GM19397 (cell line): ENCODE measurements around the gene HOXD10.

ENCODE experiments used
- ATAC-seq: cut with Tn5 transposase; IDR thresholded peaks from one replicate; pipeline ENCODE4 v1.9.1; 2021; ENCODE audit warnings: mild to moderate bottlenecking, moderate library complexity; ENCODE audit not compliant: unreplicated experiment

HOXD10 gene

DNA sequence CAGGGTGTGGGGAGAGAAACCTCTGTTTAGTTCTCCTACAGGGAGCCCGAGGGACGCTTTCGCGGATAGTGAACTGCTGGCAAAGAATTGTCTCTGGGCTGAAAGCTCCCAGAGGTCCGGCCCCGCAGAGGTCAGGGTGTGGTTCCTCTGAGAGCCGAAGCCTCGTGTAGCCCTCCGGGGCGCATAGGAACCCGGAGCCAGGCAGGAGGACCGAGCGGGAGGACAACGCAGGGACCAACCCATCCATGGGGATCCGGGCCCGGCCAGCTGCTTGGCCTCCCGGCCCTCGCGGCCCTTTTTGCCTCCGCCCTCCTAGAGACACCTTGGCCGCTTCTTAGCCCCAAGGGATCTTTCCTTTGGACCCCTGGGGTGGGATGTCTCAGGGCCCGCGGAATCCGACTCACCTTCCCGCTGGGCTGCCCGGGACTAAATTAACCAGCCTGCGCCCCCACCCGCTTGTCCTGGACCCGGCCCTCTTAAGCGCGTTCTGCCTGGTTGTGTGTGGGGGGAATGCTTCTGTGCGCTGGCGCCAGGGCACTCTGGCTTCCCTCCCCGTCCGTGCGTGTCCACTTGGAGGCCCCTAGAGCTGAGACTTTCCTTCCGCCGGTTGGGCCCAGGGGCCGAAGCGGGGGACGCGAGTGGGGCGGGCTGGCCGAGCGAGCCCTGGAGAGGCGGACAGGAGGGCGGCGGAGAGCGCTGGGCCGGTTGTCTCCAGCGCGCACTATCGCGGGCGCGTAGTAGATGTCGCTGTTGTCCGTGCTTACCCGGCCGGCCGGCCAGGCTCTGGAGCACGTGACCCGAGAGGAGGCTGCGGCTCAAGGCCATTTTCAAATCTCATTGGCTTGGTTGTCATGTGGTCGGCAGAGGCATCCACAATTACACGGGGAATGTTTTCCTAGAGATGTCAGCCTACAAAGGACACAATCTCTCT, at the start of gene HOXD10:
HOXD10 (plus strand) TSS at position 896 of the 931 bp plus-strand sequence. CDS start 56 bp downstream, outside the sequence.
- ATAC-seq, result no peak

DNA sequence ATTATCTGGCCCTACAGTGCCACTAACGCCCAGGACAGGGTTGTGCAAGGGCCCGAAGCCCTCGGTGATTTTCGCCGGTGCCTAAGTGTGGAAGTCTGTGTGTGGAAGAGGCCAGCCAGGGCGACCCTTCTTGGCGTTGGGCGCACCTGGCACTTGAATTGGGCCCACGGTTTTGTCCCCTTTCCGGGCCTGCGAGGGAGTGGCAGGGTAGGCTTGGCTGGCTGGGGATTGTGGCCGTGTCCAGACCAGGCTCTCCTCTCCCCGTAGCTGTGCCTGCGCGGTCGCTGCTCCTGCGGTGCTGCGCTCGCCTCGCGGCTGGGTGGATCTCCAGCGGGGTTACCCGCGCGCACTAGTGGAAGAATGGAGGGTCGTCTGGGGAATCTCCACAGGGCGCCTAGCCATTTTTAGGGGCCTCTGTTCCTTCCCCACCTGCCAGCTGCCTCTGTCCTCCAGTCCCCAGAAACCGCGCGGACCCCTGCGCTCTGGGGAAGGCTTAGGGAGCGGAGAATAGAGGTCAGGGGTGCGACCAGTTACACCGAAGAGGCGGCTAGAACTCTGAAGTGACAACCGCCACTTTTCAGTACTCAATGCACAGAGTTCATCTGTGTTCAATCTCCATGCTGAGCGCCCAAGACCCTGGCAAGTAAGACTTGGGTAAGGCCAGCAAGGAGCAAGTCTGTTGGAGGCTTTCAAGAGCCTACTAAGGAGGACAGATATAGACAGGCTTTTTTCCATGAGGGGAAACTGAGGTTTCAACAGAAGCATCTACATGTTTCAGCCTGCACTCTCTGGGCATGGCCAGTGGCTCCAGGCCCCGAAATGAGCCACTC, 48.8 kb upstream of the HOXD10 start:
- ATAC-seq, result no peak

DNA sequence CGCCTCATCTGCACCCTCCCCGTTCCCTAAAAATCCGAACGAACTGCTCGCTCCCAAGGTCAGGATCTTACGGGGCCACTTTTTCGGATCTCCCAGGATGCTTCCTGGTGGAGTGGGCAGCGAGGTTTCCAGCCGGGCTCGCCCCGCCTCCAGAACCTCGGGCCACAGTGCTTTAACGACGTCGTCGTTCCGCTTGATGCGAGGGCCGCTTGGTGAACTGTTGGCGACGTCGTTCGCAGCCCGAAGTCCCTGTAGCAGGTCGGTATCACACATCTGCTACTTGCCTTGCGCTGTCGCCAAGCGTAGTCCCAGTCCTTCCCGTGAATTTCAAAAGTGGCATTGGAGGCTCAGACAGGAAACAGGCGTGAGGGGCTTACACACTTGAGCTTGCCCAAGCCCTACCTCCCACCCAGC, 48.2 kb upstream of the HOXD10 start:
- ATAC-seq, result no peak

DNA sequence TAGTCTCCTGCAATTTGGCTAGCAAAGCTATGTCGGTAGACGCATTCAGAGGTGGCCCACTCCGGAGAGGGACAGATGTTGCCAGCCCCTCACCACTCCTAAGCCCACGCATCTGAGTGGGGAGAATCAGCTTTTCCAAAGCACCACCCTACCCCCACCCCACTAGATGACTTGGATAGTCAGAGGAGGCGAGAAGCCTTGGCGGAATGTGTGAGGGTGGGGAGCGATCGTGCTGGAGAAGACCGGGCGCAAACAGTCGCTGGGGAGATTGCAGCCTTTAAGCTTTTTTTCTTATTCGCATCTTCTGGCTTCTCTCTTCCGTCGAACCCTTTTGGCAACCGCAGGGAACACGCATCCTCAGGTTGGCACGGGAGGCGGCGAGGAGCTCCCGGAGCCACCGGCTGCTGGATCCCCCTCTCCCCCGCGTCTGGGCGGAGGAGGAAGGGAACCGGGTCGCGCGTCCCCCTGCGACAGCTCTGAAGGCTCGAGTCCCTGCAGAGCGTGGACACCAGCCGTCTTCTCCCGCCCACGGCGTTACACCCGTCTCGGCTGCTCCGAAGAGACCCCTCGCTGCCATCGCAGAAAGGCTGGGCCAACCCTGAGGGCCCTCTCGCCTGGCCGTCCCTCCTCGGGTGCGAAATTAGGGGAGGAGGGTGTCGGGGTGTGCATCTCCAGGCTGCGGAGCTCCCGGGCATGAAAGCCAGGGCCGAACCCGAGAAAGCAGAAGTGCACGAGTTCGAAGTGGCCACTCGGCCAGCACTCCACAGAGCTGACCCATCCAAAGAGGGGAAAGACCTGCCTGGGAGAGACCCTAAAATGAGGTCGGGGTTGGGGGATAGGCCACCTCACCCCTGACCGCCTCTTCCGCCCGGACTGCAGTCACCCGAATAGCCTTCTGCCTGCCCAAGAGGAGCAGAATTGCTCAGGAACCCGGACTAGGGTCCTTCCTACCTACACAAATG, 45.0 kb upstream of the HOXD10 start:
- ATAC-seq, result no peak

DNA sequence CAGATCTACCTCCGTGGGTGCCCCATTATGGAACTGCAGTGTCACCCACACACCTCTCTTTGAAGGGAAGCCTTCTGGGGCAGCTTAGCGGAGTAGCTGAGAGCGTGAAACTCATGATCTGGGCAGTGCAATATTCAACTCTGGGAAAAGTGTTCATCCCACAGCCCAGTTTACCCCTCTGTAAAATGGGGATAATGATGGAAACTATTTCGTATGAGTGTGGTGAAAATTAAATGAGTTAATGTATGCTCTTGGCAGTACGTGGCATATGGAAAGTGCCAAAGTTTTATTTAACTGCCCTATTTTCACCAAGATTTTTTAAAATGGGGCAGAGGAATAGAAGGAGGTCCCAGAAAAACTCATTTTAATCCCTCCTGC, 44.3 kb upstream of the HOXD10 start:
- no peak for ATAC-seq

DNA sequence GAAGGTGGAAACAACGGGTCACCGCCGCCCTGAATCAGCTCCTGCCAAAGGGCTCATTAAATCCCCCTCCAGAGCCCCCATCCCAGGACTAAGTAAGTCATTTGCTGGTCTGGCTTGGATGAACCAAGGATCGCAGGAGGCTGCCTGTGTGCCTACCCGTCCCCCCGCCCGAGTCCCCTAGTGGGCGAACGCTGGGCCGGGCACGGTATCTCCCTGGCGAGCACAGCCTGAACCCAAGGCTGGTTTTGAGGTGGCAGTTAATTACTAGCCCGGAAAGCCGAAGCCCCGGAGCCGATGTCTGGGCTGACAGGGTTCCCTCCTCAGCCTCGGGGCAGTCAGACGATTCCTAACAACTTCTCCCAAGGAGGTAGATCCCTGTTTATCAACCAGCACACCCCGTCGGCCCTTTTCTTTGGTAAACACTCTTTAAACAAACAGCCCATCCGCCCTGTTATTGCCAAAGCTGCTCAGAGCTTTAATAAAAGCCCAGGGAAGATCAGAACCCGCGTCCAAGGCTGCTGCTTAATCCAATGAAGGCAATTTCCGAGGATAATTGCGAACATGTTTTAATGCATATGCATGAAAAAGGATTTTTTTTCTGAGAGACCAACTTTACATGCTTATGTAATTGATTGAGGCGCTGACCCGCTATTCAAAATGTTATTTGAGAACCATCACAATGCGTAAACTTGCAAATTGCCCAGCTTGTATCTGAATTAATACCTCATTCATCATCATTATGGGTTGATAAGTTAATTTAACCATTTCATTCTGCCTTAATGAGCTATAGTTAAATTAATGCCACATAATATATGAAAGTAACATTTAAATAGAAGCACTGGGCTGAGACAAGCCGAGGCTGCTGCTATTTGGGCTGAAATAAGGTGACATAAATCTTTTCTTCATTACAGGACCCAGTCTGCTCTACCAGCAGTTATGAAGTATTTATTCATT, 43.4 kb upstream of the HOXD10 start:
- no peak for ATAC-seq

DNA sequence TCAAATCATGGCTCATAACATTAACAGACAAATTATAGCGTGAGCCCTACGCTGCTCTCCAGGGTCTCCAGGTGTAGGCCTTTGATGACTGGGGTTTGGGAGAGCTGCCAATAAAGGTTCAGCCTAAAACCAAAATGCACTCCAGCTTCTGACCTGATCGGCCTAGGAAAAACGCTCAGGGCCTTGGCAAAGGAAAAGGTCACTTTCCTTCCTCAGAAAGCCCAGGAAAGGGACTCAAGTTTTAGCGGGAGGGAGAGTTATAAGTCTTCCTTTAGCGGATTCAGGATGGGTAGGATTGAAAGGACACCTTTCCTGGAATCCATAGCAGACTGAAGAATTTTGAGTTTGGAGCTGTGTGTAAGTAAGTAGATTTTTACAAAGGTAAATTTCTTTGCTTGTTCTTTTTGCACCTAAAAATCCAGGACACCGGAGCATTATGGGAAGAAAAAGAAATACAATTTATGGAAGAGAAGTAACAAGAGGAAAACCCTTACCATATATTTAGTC, 41.6 kb upstream of the HOXD10 start:
- ATAC-seq, result no peak

DNA sequence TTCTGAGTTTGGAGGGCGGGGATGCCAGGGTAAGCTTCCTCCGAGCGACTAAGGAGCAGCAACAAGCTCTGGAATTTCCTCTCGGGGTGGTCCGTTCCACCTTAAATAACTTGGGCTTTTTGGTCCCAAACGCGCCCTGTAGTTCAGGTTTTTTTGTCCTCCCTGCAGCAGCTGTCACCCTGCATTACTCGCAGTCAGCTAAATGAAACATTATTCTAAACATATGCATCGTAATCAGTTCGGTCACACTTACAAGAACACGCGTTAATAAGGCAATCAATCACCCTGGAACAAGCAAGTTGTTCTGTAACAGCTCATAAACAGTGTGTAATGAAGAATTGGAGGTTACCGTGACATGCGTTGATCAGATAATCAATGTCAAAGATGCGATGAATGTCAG, 41.1 kb upstream of the HOXD10 start:
- no peak for ATAC-seq

DNA sequence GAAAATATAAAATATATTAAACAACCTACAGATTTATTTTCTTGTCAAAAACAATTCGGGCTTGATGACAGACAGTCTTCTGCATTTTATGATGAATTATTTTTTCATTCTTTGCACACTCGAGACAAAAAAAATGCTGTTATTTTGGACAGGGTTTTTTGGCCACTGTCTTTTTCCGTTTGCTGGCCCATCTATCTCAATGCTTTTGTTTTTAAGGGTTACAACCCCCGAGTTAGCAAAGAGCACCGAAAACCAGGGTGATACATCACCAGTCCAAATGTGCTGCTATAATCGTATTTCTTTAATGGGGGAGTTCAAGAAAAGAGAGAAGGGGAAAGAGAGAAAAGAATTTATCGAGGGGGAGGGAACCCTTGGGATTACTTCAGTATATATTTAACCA, 40.5 kb upstream of the HOXD10 start:
- ATAC-seq, result no peak

DNA sequence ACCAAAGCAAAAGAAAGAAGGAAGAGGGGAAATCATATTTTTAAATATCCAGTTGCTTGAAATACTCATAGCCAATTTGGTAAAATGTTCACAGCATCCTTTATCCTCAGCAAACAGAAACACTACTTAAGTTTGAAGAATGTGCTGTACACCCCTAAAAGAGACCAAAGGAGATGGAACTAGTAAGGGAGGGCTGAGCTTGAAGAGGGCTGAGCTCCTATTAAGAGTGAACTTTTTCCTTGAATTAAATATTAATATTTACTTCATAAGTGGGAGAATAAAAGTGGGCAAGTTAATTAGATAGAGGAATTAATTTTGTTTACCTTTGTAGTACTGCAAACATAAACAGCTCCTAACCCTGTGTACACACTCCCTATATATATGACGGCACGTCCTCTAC, 39.8 kb upstream of the HOXD10 start:
- no peak for ATAC-seq

DNA sequence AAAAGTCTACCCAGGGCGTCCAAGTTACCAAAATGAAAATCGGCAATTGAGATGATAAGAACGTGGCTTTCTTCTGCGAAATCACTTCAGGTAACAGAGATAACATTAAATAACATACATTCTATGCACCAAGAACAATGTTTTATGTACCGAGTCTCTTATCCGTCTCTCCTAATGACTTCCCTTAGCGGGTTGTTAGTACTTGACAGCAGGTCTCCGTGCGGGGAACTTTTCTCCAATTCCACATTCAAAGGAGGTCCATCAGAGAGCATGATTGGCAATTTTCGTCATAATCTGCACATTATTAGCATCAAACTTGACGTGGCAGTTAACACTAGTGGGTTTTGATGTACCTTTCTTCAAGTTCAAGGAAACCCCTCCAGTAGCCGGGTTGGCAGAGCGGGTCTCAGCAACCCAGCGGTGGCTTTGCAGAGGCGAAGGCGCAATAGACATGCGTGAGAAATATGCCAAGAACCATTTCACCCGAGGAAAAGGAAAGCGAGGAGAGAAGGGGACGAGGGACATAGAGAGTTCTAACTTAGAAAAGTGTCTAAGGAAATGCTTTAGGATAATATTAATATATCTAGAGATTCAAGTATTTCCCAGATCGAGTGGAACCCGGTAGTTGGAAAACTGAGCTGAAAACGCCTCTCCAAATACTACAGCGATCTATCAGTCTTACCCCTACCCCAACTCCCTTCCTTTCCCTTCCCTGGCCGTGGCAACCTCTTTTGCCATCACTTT, 37.9 kb upstream of the HOXD10 start:
- ATAC-seq, result no peak

DNA sequence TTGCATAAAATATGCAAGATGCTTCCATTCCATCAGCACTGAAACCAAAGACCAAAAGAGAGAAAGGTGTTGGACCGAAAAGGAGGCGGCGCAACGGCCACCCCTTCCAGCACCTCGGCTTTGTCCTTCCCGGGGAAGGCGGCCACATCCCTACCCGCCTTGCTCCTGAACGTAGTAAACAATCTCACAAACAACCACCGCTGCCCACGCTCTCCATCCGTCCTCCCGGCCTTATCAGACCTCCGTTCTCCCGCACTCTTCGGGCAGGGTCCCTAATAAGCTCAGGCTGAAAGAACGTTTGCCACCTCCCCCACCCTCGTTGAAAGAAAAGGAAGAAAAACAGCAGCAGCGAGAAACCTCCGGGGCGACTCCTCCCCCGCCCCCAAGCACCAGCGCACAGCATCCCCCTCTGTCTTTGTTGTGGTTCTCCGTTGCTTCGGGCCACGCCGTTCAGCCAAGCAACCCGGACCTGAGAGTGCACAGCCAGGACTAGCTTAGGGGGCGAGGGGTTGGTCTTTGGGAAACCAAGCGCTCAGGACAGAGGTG, 37.2 kb upstream of the HOXD10 start:
- ATAC-seq, result no peak

DNA sequence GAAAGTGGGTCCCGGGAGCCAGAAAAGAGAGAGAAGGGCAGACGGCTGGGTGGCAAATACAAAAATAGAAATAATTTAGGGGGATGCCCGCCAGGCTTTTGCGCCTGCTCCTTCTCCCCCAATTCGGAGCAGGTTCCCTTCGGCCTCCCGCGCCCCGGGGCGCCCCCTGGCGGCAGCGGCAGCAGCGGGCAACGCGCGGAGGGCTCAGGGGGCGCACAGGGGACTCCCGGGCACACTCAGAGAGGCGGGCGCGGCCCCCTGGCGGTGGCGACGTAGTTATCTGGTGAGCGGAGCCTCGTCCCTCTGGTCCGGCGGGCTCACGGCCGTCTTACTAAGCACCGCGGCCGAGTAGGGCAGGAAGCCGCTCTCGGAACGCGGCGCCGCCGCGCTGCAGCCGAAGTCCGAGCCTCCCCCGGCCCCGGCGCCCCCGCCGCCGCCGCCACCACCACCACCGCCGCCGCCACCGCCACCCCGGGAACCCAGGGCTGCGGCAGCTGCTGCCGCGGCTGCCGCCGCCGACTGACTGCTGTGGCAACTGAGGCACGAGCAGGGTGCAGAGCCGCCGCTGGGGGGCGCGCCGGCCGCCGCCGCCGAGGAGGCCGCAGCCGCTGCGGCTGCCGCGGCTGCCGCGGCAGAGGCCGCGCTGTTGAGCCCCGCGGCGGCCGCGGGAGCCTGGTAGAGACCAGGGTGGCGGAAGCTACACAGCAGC, 36.6 kb upstream of the HOXD10 start:
- ATAC-seq, result no peak

DNA sequence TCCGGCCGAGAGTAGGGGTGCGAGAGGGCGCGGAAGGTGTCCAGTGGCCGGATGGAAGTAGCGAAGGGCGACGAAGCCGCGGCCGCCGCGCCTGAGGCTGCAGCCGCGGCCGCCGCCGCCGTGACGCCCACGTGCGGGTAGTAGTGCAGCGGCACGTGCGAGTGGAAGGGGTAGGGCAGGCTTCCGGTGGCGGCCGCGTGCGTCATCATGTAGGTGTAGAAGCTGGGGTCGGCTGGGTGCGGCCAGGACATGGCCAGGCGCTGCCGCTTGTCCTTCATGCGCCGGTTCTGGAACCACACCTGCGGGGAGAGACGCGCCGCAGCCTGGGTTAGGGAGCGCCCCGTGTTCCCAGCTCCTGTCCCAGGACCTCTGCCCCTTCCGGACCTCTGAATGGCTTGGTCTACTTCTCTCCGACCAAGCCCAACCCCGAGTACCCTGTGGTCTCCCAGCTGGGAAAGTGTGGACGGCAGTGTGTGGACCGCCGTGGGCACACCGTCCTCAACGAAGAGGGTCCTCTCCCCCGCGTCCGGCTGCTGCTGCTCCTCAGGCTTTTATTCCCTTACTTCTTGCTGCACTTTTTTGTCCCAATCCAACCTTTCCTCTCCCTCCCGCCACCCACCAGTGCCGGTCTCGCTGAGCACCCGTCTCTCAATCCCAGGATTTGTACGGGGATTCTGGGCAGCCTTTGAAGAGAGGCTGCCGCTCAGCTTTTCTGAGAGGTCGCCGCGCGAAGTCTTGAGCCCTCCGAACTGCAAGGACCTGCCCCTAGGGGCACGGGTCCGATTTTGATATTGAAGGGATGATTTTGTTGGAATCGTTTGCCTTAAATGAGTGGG, 35.8 kb upstream of the HOXD10 start:
- no peak for ATAC-seq

DNA sequence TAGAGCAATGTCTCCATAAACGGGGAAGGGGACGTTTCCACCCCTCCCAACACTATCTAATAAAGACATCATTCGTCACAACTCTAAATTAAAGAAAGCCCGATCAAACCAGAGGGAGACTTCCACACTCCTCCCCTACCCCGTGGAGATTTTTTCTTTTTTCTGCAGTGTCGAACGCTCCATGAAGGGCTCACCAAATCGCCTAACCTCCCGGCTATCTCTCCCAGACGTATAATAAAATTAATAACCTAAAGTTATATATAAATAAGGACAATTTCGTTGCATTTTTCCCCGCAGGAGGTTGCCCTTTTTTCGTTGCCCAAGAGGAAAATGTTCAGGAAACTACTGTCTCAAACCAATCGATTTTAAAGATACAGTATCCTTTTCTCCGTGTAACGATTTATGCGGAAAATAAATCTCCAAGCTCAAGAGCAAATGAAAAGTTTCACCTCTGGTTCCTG, 35.2 kb upstream of the HOXD10 start:
- ATAC-seq, result no peak

DNA sequence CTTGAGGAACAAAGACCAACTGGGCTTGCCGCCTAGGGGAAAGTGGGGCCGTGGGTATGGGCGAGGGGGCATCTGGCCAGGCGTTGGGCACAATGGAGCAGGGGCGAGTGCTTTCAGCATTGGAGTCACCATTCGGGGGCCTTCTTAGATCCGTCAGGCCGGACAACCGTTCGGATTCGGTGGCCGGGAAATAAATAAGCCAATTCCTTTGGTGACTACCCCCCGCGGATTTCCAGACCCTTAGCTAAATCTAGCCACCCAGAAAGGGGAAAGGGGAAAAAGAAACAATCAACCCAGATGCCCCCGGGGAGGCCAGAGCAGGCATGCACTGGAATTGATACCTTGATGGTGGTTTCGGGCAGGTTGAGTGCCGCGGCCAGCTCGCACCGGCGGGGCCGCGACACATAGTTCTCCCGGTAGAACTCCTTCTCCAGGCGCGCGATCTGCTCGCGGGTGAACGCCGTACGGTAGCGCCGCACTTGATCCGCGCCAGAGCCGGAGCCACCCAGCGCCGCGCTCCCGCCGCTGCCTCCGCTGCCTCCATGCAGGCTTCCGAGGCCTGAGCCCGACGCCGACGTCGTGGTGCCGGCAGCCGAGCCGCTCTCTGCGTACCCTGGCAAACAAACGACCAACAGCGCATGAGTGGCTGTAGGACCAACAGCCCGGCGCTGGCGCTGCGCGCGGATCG, 34.6 kb upstream of the HOXD10 start:
- no peak for ATAC-seq
